GM23248 (cell line): Measurements from ENCODE around the gene RIMS1. TPM values are rescaled to one million over a fixed set of nuclear protein-coding genes. Genes with fewer than 3 reads are reported as not detected.

Source experiments
- DNase-seq: peaks from one replicate; pipeline ENCODE4 v3.0.0-alpha.2; 2015
- H2AFZ ChIP-seq: fragments of 200-600 bp; sonication (generic); 2 replicates; pipeline ENCODE4 v1.6.1; 2016; ENCODE audit warnings: antibody characterized with exemption
- H3F3A ChIP-seq: fragments of 200-600 bp; sonication (generic); 2 replicates; pipeline ENCODE4 v1.6.1; 2016; ENCODE audit warnings: mild to moderate bottlenecking, antibody characterized with exemption, mixed run types; ENCODE audit not compliant: insufficient read depth
- H3K27ac ChIP-seq: fragments of 200-600 bp; sonication (generic); 2 replicates; pipeline ENCODE4 v1.5.1; 2016; ENCODE audit warnings: mild to moderate bottlenecking
- H3K27me3 ChIP-seq: fragments of 200-600 bp; sonication (generic); replicated peaks from 2 replicates; pipeline ENCODE4 v1.6.1; 2016; ENCODE audit warnings: mild to moderate bottlenecking; ENCODE audit not compliant: insufficient read depth
- H3K36me3 ChIP-seq: fragments of 200-600 bp; sonication (generic); 2 replicates; pipeline ENCODE4 v1.6.1; 2016; ENCODE audit warnings: low read depth, mild to moderate bottlenecking
- H3K4me1 ChIP-seq: fragments of 200-600 bp; sonication (generic); 2 replicates; pipeline ENCODE4 v1.6.1; 2016; ENCODE audit warnings: mild to moderate bottlenecking; ENCODE audit not compliant: insufficient read depth
- H3K4me2 ChIP-seq: fragments of 200-600 bp; sonication (generic); one replicate; pipeline ENCODE4 v1.6.1; 2016; ENCODE audit warnings: mild to moderate bottlenecking; ENCODE audit not compliant: unreplicated experiment
- H3K4me3 ChIP-seq: fragments of 200-600 bp; sonication (generic); 2 replicates; pipeline ENCODE4 v1.5.1; 2016; ENCODE audit warnings: mild to moderate bottlenecking
- H3K79me2 ChIP-seq: fragments of 200-600 bp; sonication (generic); 2 replicates; pipeline ENCODE4 v1.6.1; 2016; ENCODE audit warnings: mild to moderate bottlenecking; ENCODE audit not compliant: insufficient read depth
- H3K9ac ChIP-seq: fragments of 200-600 bp; sonication (generic); 2 replicates; pipeline ENCODE4 v1.6.1; 2016; ENCODE audit warnings: mild to moderate bottlenecking
- H3K9me2 ChIP-seq: fragments of 200-600 bp; sonication (generic); 2 replicates; pipeline ENCODE4 v1.6.1; 2016; ENCODE audit warnings: mixed run types, mild to moderate bottlenecking, moderate library complexity; ENCODE audit not compliant: insufficient read depth
- H3K9me3 ChIP-seq: fragments of 200-600 bp; sonication (generic); one replicate; pipeline ENCODE4 v1.6.1; 2017; ENCODE audit warnings: low read depth
- H4K20me1 ChIP-seq: fragments of 200-600 bp; sonication (generic); 2 replicates; pipeline ENCODE4 v1.6.0; 2016; ENCODE audit not compliant: insufficient read depth
- EZH2 ChIP-seq: fragments of 200-600 bp; sonication (generic); IDR thresholded peaks from 2 replicates; pipeline ENCODE4 v1.6.1; 2018; ENCODE audit warnings: antibody characterized with exemption, mild to moderate bottlenecking; ENCODE audit not compliant: insufficient read depth, poor library complexity, severe bottlenecking
- EZH2phosphoT487 ChIP-seq: fragments of 200-600 bp; sonication (generic); IDR thresholded peaks from 2 replicates; pipeline ENCODE4 v1.6.1; 2018; ENCODE audit warnings: antibody characterized with exemption, moderate library complexity, mild to moderate bottlenecking, low read depth; ENCODE audit not compliant: insufficient read depth
- WGBS, 2 experiments: methylation state at CpG; one replicate each; pipeline ENCODE4 v1.1.6; 2015 to 2017; ENCODE audit warnings: low lambda C conversion rate in 2 of 2, low coverage in 1 of 2; ENCODE audit errors: missing lambda C conversion rate in 2 of 2; 5-methylcytosine and 5-hydroxymethylcytosine counted together
- in situ Hi-C: fragments of 300-500 bp; cut with MboI; formaldehyde crosslinking; loops from 2 replicates; pipeline ENCODE4 v1.15.0; 2020
- polyA plus RNA-seq: library from polyadenylated mRNA; unstranded; fragments of >200 nt; fragmentation: Nextera tagmentation; extraction: Ambion mirVana; gene quantifications from 2 replicates; pipeline ENCODE4 v1.2.1, GENCODE V29; 2016
- total RNA-seq: library from RNA; depleted of rRNA; stranded (reverse); fragments of >200 nt; shearing (Covaris generic); gene quantifications from 2 replicates; pipeline ENCODE4 v1.2.3, GENCODE V29; 2014

RIMS1 gene
- total and polyA plus RNA-seq, 2 experiments from 2014 or later: 1.8 to 10.6 TPM

DNA sequence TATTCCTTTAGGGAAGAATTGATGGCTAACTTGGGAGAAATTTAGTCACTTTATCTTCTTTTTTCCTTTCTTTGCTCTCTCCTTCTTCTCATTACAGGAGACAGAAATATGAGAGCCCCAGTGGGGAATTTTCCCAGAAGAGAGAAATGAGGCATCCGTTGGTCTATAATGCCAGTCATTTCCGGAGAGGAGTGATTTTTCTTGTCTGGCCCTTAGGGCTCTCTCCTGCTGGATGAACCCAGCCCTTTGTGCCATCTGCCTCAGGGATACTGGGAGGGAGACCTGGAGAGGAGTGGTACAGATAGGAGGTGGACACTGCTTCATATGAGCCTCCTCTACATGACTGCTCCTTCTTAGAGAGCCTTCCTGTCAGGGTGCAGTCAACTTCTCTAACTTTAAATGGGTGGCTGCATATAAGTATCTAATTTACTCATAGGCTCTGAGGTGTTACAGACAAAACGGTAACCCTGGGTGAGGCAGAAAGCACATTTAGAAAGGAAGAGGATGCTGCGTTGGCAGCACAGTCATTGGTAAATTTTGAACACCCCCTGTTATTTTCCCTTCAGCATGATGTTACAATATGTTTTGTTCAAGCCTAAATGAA lies 21.9 kb downstream of the RIMS1 start:
- Histone ChIP-seq H3K4me3 (no peak overlapping the region), H3K9me3 (no peaks in the 10 kb centered on the region), H3K27me3 (no peaks in the 10 kb centered on the region), H3K9me2 (no peaks in the 10 kb centered on the region), H3K9ac (no peak overlapping the region), H3K79me2 (no peaks in the 10 kb centered on the region), H3K36me3 (no peaks in the 10 kb centered on the region), H4K20me1 (no peaks in the 10 kb centered on the region), H3K4me2 (no peak overlapping the region), H3K4me1 (no peaks in the 10 kb centered on the region), H2AFZ (no peak overlapping the region), H3K27ac (no peak overlapping the region), H3F3A (no peaks in the 10 kb centered on the region)
- WGBS, 2 experiments: 33 to 41% methylated on average over 4 of the region's 4 CpGs
- no peak for DNase-seq
- TF ChIP-seq EZH2phosphoT487 (no peak), EZH2 (no peak)
- in situ Hi-C loops: no loop called here

DNA sequence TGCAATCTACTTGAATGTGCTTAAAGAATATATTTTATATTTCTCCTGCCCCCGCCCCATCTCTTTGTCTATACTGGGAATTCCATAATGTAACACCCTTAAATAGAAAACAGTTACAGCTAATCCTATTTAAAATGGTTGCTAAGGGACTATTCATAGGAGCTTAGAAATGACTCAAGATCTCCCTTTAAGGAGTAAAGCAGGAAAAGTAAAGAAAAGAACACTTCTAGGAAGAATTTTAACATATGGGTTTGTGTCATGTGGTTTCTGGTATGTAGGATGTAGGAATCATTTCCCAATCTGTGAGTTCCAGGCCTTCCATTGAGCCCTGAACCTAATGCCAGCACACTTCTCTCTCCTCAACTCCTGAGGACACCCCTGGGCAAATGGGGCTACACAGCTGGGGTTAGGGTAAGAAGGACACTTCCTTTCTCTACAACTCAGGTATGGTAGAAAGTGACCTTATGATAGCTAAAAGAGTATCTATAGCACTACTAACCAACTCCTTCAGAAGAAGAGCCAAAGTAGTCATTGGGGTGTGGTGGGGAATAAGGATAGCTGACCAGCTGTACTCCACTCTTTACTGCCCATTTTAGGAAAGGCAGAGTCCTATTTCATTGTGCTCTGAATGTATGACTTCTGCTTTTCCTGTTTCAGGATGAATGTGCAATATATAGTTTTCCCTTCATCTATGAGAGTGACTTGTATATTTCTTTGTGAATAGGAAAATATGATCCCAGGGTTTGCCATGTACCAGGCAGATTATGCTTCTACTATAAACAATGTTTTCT lies 27.3 kb downstream of the RIMS1 start:
- Histone ChIP-seq H3K9me2 (no peaks in the 10 kb centered on the region), H3K4me2 (no peak overlapping the region), H2AFZ (no peak overlapping the region), H3K79me2 (no peaks in the 10 kb centered on the region), H3K27me3 (no peaks in the 10 kb centered on the region), H3K4me3 (no peak overlapping the region), H3K27ac (no peak overlapping the region), H3F3A (no peaks in the 10 kb centered on the region), H4K20me1 (no peaks in the 10 kb centered on the region), H3K9me3 (no peaks in the 10 kb centered on the region), H3K9ac (no peak overlapping the region), H3K4me1 (no peaks in the 10 kb centered on the region), H3K36me3 (no peaks in the 10 kb centered on the region)
- TF ChIP-seq EZH2 (no peak), EZH2phosphoT487 (no peak)
- in situ Hi-C loops: no loop called here
- DNase-seq: no peak
- WGBS, 2 experiments: 26 to 29% methylated on average over 1 of the region's 1 CpG

DNA sequence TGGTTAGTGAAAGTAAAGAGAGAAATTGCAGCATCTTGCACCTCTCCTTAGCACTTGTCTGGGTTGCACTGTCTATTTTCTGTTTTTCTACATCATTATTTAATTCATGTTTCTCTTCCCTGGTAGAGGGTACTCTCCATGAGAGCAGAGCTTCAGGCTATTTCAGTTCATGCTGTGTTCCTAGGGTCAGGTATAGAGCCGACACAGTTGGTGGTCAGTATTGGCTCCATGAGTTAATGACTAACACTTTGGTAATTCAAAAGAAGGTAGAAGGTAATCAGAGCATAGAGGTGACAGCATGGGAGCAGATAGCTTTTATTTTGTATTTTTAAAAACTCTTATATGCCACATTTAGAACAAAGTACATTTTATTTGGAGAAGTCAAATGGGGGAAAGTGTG lies 42.7 kb downstream of the RIMS1 start:
- H3K27me3 ChIP-seq: no peaks in the 10 kb centered on the region
- no peaks in the 10 kb centered on the region for H3F3A ChIP-seq
- no peaks in the 10 kb centered on the region for H3K36me3 ChIP-seq
- WGBS, 2 experiments: 18 to 28% methylated on average over 1 of the region's 1 CpG
- H3K4me3 ChIP-seq: no peak overlapping the region
- H3K9ac ChIP-seq: no peak overlapping the region
- H3K79me2 ChIP-seq: no peaks in the 10 kb centered on the region
- TF ChIP-seq EZH2 (no peak), EZH2phosphoT487 (no peak)
- H3K27ac ChIP-seq: no peak overlapping the region
- H3K4me2 ChIP-seq: no peak overlapping the region
- in situ Hi-C loops: no loop called here
- no peak overlapping the region for H2AFZ ChIP-seq
- DNase-seq: no peak
- no peaks in the 10 kb centered on the region for H3K9me3 ChIP-seq
- no peaks in the 10 kb centered on the region for H3K4me1 ChIP-seq
- H4K20me1 ChIP-seq: no peaks in the 10 kb centered on the region
- H3K9me2 ChIP-seq: no peaks in the 10 kb centered on the region

DNA sequence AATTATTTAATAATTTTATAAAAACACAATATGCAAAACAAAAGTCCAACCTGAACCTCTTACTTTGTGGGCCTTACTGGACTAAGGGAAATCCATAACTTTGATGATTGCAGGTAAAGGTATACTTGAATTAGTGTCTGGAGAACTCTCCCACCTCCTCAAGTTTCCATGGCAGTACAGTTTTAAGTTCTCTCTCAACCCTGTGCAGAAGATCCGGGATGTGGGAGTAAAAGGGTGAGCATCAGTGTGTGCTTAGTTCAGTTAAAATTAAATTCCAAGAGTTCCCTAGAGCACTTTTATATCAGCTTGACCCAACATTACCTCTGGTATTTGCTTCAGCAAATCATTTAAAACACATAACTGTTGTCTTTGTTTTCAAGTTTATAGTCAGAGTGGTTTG lies 47.5 kb downstream of the RIMS1 start:
- no peaks in the 10 kb centered on the region for H3F3A ChIP-seq
- no peaks in the 10 kb centered on the region for H3K27me3 ChIP-seq
- H4K20me1 ChIP-seq: no peaks in the 10 kb centered on the region
- H3K4me3 ChIP-seq: no peak overlapping the region
- no peak overlapping the region for H3K9ac ChIP-seq
- H3K9me2 ChIP-seq: no peaks in the 10 kb centered on the region
- H3K27ac ChIP-seq: no peak overlapping the region
- in situ Hi-C loops: no loop called here
- H3K4me1 ChIP-seq: no peaks in the 10 kb centered on the region
- no peak for DNase-seq
- no peaks in the 10 kb centered on the region for H3K9me3 ChIP-seq
- no peak for TF ChIP-seq EZH2
- TF ChIP-seq EZH2phosphoT487: no peak
- H3K79me2 ChIP-seq: no peaks in the 10 kb centered on the region
- no peak overlapping the region for H3K4me2 ChIP-seq
- WGBS, 2 experiments: 43 to 64% methylated on average over 1 of the region's 1 CpG
- no peak overlapping the region for H2AFZ ChIP-seq
- no peaks in the 10 kb centered on the region for H3K36me3 ChIP-seq
